Keratinocyte (primary cell): Measurements from ENCODE around the gene CFAP58. TPM values are rescaled to one million over a fixed set of nuclear protein-coding genes. Genes with fewer than 3 reads are reported as not detected.

Experiments used
- DNase-seq: peaks from one replicate; pipeline ENCODE4 v3.0.0-alpha.2; 2011; ENCODE audit warnings: low read depth, missing footprints, low spot score
- FAIRE-seq: peaks from 2 replicates; lab custom pipeline; 2011; peaks lifted over from hg19 to GRCh38; lab: Jason Lieb, UNC
- H2AFZ ChIP-seq: 2 replicates; pipeline ENCODE4 v1.6.0; 2012; ENCODE audit warnings: low read length, control low read depth, inconsistent platforms; ENCODE audit not compliant: control insufficient read depth
- H3K27ac ChIP-seq: 2 replicates; pipeline ENCODE4 v1.5.1; 2011; ENCODE audit warnings: low read length; ENCODE audit not compliant: control insufficient read depth, insufficient read depth
- H3K27me3 ChIP-seq: 3 replicates; pipeline ENCODE4 v1.6.0; 2011; ENCODE audit warnings: low read length; ENCODE audit not compliant: control insufficient read depth, insufficient read depth; ENCODE audit errors: extremely low read depth
- H3K36me3 ChIP-seq, 2 experiments: 2 replicates in 1 of 2; 3 replicates in 1 of 2; pipeline ENCODE4 v1.5.1; 2011; ENCODE audit warnings: low read length in 2 of 2, mild to moderate bottlenecking in 1 of 2; ENCODE audit not compliant: control insufficient read depth in 2 of 2, insufficient read depth in 2 of 2; ENCODE audit errors: extremely low read depth in 1 of 2
- H3K4me1 ChIP-seq: 3 replicates; pipeline ENCODE4 v1.5.1; 2011; ENCODE audit warnings: low read length; ENCODE audit not compliant: control insufficient read depth, insufficient read depth; ENCODE audit errors: extremely low read depth
- H3K4me2 ChIP-seq: 3 replicates; pipeline ENCODE4 v1.6.0; 2011; ENCODE audit warnings: low read depth, low read length; ENCODE audit not compliant: control insufficient read depth, insufficient read depth; ENCODE audit errors: extremely low read depth
- H3K4me3 ChIP-seq, 3 experiments: fragments of 200-600 bp in 1 of 3; sonication (generic) in 1 of 3; 2 replicates in 2 of 3; 3 replicates in 1 of 3; pipeline ENCODE4 v1.5.1; 2011 to 2016; ENCODE audit warnings: low read length in 3 of 3, mild to moderate bottlenecking in 3 of 3, control low read depth in 2 of 3, inconsistent platforms in 1 of 3, low read depth in 1 of 3, mixed read lengths in 1 of 3, mixed run types in 1 of 3, moderate library complexity in 1 of 3; ENCODE audit not compliant: control insufficient read depth in 2 of 3, insufficient read depth in 2 of 3; ENCODE audit errors: extremely low read depth in 1 of 3
- H3K79me2 ChIP-seq: 2 replicates; pipeline ENCODE4 v1.6.0; 2012; ENCODE audit warnings: low read length; ENCODE audit not compliant: control insufficient read depth, insufficient read depth
- H3K9ac ChIP-seq: 3 replicates; pipeline ENCODE4 v1.6.0; 2011; ENCODE audit warnings: low read length; ENCODE audit not compliant: control insufficient read depth, insufficient read depth; ENCODE audit errors: extremely low read depth
- H3K9me1 ChIP-seq: 3 replicates; pipeline ENCODE4 v1.6.0; 2011; ENCODE audit warnings: low read length; ENCODE audit not compliant: control insufficient read depth, insufficient read depth; ENCODE audit errors: extremely low read depth
- H3K9me3 ChIP-seq: 2 replicates; pipeline ENCODE4 v1.5.1; 2012; ENCODE audit warnings: low read depth, low read length; ENCODE audit not compliant: control insufficient read depth
- H4K20me1 ChIP-seq: 3 replicates; pipeline ENCODE4 v1.6.0; 2011; ENCODE audit warnings: low read length; ENCODE audit not compliant: control insufficient read depth, insufficient read depth; ENCODE audit errors: extremely low read depth
- CTCF ChIP-seq, 3 experiments: IDR thresholded peaks in 1 of 3; conservative IDR thresholded peaks in 1 of 3; optimal IDR thresholded peaks in 1 of 3; 2 replicates in 2 of 3; 3 replicates in 1 of 3; pipeline versions ENCODE3 to v1.5.1; 2011; ENCODE audit warnings: low read length in 3 of 3, mild to moderate bottlenecking in 3 of 3, moderate library complexity in 2 of 3, control low read depth in 1 of 3, inconsistent platforms in 1 of 3; ENCODE audit not compliant: insufficient read depth in 2 of 3; ENCODE audit errors: extremely low read depth in 1 of 3
- EZH2 ChIP-seq: IDR thresholded peaks from one replicate; pipeline ENCODE4 v1.6.1; 2012; ENCODE audit warnings: inconsistent platforms, mild to moderate bottlenecking, low read length, moderate library complexity
- dilution Hi-C: fragments of 300-500 bp; cut with MboI; formaldehyde crosslinking; loops from one replicate; pipeline ENCODE4 v1.7.0; 2020; ENCODE audit warnings: low sequenced_read_pairs; ENCODE audit not compliant: extremely low pct_ligation_motif_present
- polyA plus RNA-seq, 5 experiments: library from polyadenylated mRNA; depleted of rRNA in 3 of 5; stranded (reverse) in 3 of 5; stranded (forward) in 1 of 5; unstranded in 1 of 5; fragments of >200 nt; gene quantifications; 1 replicate in 1 of 5; 2 replicates in 3 of 5; 3 replicates in 1 of 5; pipeline versions ENCODE4 v1.2.1 to v1.2.3, GENCODE V29; 2011 to 2012; ENCODE audit warnings: missing spikeins in 2 of 5, low read depth in 1 of 5, low replicate concordance in 1 of 5

CFAP58 gene
- polyA plus RNA-seq, 1 donor (not counting 4 experiments of a cell fraction or from before 2014, with no cell fraction given): 2.3 TPM

- Histone ChIP-seq H3K27me3 (no peaks in the 10 kb centered on the region), H3K4me1 (peaks cover 6% of the 10 kb centered on the region), H3K9me3 (no peaks in the 10 kb centered on the region), H3K9me1 (no peaks in the 10 kb centered on the region), H3K27ac (no peak overlapping the region), H3K9ac (no peak overlapping the region), H4K20me1 (peaks cover 8% of the 10 kb centered on the region), H3K36me3 (peaks cover 20 to 34% of the 10 kb centered on the region in 2 experiments), H3K4me3 (no peak overlapping the region), H3K79me2 (peaks cover 26% of the 10 kb centered on the region), H2AFZ (no peak overlapping the region), H3K4me2 (no peak overlapping the region)
- dilution Hi-C loops: no loop called here
- TF ChIP-seq CTCF (optimal IDR thresholded peaks at IDR 0.05 in 1 of 3, IDR thresholded peaks at IDR 0.05 in 1 of 3, conservative IDR thresholded peaks at IDR 0.05 in 1 of 3; ENCODE audit: extremely low read depth in 1 of 3, insufficient read depth in 2 of 3, low read length in 3 of 3) (no peak), EZH2 (no peak)
- FAIRE-seq (no peak), DNase-seq (no peak)
Measured at GRCh38 chr10:104309980-104310978, 43.4 kb upstream of the CFAP58 start.

GRCh38 chr10:104311184-104311720 lies 42.4 kb upstream of the CFAP58 start:
- Histone ChIP-seq H3K79me2 (peaks cover 35% of the 10 kb centered on the region), H3K4me2 (no peak overlapping the region), H3K9me3 (no peaks in the 10 kb centered on the region), H3K4me1 (no peaks in the 10 kb centered on the region), H3K9me1 (no peaks in the 10 kb centered on the region), H2AFZ (no peak overlapping the region), H3K9ac (no peak overlapping the region), H4K20me1 (peaks cover 8% of the 10 kb centered on the region), H3K27me3 (no peaks in the 10 kb centered on the region), H3K27ac (no peak overlapping the region), H3K4me3 (no peak overlapping the region), H3K36me3 (peaks cover 21 to 34% of the 10 kb centered on the region in 2 experiments)
- DNase-seq (no peak), FAIRE-seq (no peak)
- TF ChIP-seq CTCF (optimal IDR thresholded peaks at IDR 0.05 in 1 of 3, IDR thresholded peaks at IDR 0.05 in 1 of 3, conservative IDR thresholded peaks at IDR 0.05 in 1 of 3; ENCODE audit: extremely low read depth in 1 of 3, insufficient read depth in 2 of 3, low read length in 3 of 3) (no peak), EZH2 (no peak)
- dilution Hi-C loops: no loop called here
